Transverse colon (tissue), 3 donors: ENCODE results near the gene PNKD.

Source experiments
- POLR2A ChIP-seq: fragments of 450-650 bp; IDR thresholded peaks from one replicate; pipeline ENCODE4 v1.6.1; 2016; ENCODE audit warnings: antibody characterized with exemption, mild to moderate bottlenecking, moderate library complexity
- TF ChIP-seq, protein P1 (sequence below), 5 experiments: fragments of 200-600 bp in 3 of 5; fragments of 450-650 bp in 2 of 5; sonication (generic) in 3 of 5; IDR thresholded peaks; 1 replicate in 2 of 5; 2 replicates in 3 of 5; pipeline ENCODE4 v1.5.1; 2016 to 2017; ENCODE audit warnings: antibody characterized with exemption in 5 of 5, inconsistent platforms in 3 of 5, mild to moderate bottlenecking in 2 of 5, moderate library complexity in 1 of 5

DNA sequence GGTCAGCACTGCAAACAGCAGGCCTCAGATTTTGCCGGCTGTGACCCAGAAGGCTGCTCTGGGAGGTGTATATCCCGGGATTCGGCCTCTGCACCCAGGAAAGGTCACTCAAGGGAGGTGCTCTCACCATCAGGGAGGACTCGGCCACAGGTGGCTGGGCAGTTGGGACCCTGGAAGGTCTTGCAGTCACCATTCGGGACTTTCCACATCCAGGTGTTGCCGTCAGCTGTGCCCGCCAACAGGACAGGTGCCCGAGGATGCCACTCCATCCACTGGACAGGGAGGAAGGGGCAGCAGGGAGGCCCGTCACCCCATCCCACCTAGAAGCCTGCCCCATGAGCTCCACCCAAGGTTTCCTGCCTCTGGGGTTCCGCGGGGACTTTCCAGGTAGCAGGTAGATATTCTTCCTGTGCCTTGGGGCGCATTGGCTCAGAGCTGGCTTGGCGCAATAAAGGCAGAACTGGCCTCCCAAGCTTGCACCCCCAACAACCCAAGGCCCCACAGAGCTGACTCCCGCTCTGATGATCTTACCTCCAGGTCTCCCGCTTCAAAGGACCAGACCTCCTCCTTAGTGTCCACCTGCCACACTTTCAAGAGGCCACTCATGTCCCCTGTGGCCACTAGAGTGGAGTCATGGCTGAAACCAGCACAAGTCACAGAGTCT is 3.9 kb upstream of the PNKD start:
- TF ChIP-seq POLR2A = no peak
- TF ChIP-seq, protein P1, sequence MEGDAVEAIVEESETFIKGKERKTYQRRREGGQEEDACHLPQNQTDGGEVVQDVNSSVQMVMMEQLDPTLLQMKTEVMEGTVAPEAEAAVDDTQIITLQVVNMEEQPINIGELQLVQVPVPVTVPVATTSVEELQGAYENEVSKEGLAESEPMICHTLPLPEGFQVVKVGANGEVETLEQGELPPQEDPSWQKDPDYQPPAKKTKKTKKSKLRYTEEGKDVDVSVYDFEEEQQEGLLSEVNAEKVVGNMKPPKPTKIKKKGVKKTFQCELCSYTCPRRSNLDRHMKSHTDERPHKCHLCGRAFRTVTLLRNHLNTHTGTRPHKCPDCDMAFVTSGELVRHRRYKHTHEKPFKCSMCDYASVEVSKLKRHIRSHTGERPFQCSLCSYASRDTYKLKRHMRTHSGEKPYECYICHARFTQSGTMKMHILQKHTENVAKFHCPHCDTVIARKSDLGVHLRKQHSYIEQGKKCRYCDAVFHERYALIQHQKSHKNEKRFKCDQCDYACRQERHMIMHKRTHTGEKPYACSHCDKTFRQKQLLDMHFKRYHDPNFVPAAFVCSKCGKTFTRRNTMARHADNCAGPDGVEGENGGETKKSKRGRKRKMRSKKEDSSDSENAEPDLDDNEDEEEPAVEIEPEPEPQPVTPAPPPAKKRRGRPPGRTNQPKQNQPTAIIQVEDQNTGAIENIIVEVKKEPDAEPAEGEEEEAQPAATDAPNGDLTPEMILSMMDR (IDR thresholded peaks at IDR 0.05) = no peak
